Measurements from ENCODE around the gene WDR81.

- no peak for TF ChIP-seq CTCF (conservative IDR thresholded peaks at IDR 0.05; ENCODE audit: low read depth in 2 of 2)
- TF ChIP-seq POLR2AphosphoS5 (IDR thresholded peaks at IDR 0.05; ENCODE audit: low read depth) = no peak
- TF ChIP-seq NANOG (IDR thresholded peaks at IDR 0.05; ENCODE audit: borderline replicate concordance) = no peak
Observed at GRCh38 chr17:1774390-1775176, 50.1 kb downstream of the WDR81 start.
